ENCODE results near the gene PHGDH. TPM values are rescaled to one million over a fixed set of nuclear protein-coding genes. Genes with fewer than 3 reads are reported as not detected.

The PHGDH gene
- total and polyA plus RNA-seq, 4 donors: 23.7 to 68.4 (median 43.3) TPM

GRCh38 chr1:119718972-119719371, 7.2 kb downstream of the PHGDH start:
- intact Hi-C loops (cut with DNase I): no loop called here
- Histone ChIP-seq H3K4me1 (ENCODE audit: control insufficient read depth in 1 of 2, insufficient read depth in 2 of 2, low read length in 2 of 2) (no peaks in the 10 kb centered on the region), H3K27ac (ENCODE audit: low read depth in 1 of 2, low read length in 2 of 2) (no peak overlapping the region), H3K4me3 (ENCODE audit: low read length in 2 of 2) (no peak overlapping the region), H3K27me3 (ENCODE audit: control insufficient read depth in 1 of 2, insufficient read depth in 2 of 2, low read length in 1 of 2) (no peaks in the 10 kb centered on the region), H3K36me3 (ENCODE audit: control insufficient read depth in 1 of 2, insufficient read depth in 2 of 2, low read length in 1 of 2) (peaks cover 3 to 4% of the 10 kb centered on the region in 2 donors), H3K9me3 (ENCODE audit: control insufficient read depth, low read length) (no peaks in the 10 kb centered on the region)
- no peak for ATAC-seq (ENCODE audit: low FRiP score)
- DNase-seq: no peak
- WGBS, 2 donors: 91 to 93% methylated on average over 3 of the region's 3 CpGs

- no peaks in the 10 kb centered on the region for H3K27me3 ChIP-seq (ENCODE audit: control insufficient read depth in 1 of 2, insufficient read depth in 2 of 2, low read length in 1 of 2)
- peaks cover 3 to 4% of the 10 kb centered on the region in 2 donors for H3K36me3 ChIP-seq (ENCODE audit: control insufficient read depth in 1 of 2, insufficient read depth in 2 of 2, low read length in 1 of 2)
- intact Hi-C loops (cut with DNase I): no loop called here
Observed at GRCh38 chr1:119720866-119721440, 9.2 kb downstream of the PHGDH start.

GRCh38 chr1:119721896-119722295, 10.2 kb downstream of the PHGDH start:
- H3K27ac ChIP-seq (ENCODE audit: low read depth in 1 of 2, low read length in 2 of 2): no peak overlapping the region
- no peak overlapping the region for H3K4me3 ChIP-seq (ENCODE audit: low read length in 2 of 2)
- 81 to 86% methylated on average over 5 of the region's 5 CpGs for WGBS, 2 donors
- ATAC-seq (ENCODE audit: low FRiP score) (no peak), DNase-seq (no peak)
- peaks cover 3 to 7% of the 10 kb centered on the region in 2 donors for H3K36me3 ChIP-seq (ENCODE audit: control insufficient read depth in 1 of 2, insufficient read depth in 2 of 2, low read length in 1 of 2)
- no peaks in the 10 kb centered on the region for H3K27me3 ChIP-seq (ENCODE audit: control insufficient read depth in 1 of 2, insufficient read depth in 2 of 2, low read length in 1 of 2)
- no peaks in the 10 kb centered on the region for H3K9me3 ChIP-seq (ENCODE audit: control insufficient read depth, low read length)
- intact Hi-C loops (cut with DNase I): no loop called here
- no peaks in the 10 kb centered on the region for H3K4me1 ChIP-seq (ENCODE audit: control insufficient read depth in 1 of 2, insufficient read depth in 2 of 2, low read length in 2 of 2)

More at GRCh38 chr1:119720866-119721440, 9.2 kb downstream of the PHGDH start:
- H3K9me3 ChIP-seq (ENCODE audit: control insufficient read depth, low read length): no peaks in the 10 kb centered on the region
- WGBS, 2 donors: 97 to 98% methylated on average over 11 of the region's 11 CpGs
- no peak overlapping the region for H3K27ac ChIP-seq (ENCODE audit: low read depth in 1 of 2, low read length in 2 of 2)
- no peak overlapping the region for H3K4me3 ChIP-seq (ENCODE audit: low read length in 2 of 2)
- no peaks in the 10 kb centered on the region for H3K4me1 ChIP-seq (ENCODE audit: control insufficient read depth in 1 of 2, insufficient read depth in 2 of 2, low read length in 2 of 2)
- DNase-seq (no peak), ATAC-seq (ENCODE audit: low FRiP score) (no peak)

GRCh38 chr1:119724611-119725218, 13.0 kb downstream of the PHGDH start:
- intact Hi-C loops (cut with DNase I): no loop called here

GRCh38 chr1:119725626-119726025, 13.9 kb downstream of the PHGDH start:
- Histone ChIP-seq H3K36me3 (ENCODE audit: control insufficient read depth in 1 of 2, insufficient read depth in 2 of 2, low read length in 1 of 2) (peaks cover 3 to 9% of the 10 kb centered on the region in 2 donors), H3K9me3 (ENCODE audit: control insufficient read depth, low read length) (no peaks in the 10 kb centered on the region), H3K27me3 (ENCODE audit: control insufficient read depth in 1 of 2, insufficient read depth in 2 of 2, low read length in 1 of 2) (no peaks in the 10 kb centered on the region), H3K4me1 (ENCODE audit: control insufficient read depth in 1 of 2, insufficient read depth in 2 of 2, low read length in 2 of 2) (no peaks in the 10 kb centered on the region), H3K4me3 (ENCODE audit: low read length in 2 of 2) (no peak overlapping the region), H3K27ac (ENCODE audit: low read depth in 1 of 2, low read length in 2 of 2) (no peak overlapping the region)
- intact Hi-C loops (cut with DNase I): no loop called here
- DNase-seq (no peak), ATAC-seq (ENCODE audit: low FRiP score) (no peak)
- WGBS, 2 donors: 79 to 82% methylated on average over 5 of the region's 5 CpGs

More at GRCh38 chr1:119724611-119725218, 13.0 kb downstream of the PHGDH start:
- no peaks in the 10 kb centered on the region for H3K4me1 ChIP-seq (ENCODE audit: control insufficient read depth in 1 of 2, insufficient read depth in 2 of 2, low read length in 2 of 2)
- no peaks in the 10 kb centered on the region for H3K27me3 ChIP-seq (ENCODE audit: control insufficient read depth in 1 of 2, insufficient read depth in 2 of 2, low read length in 1 of 2)
- no peak for DNase-seq
- H3K4me3 ChIP-seq (ENCODE audit: low read length in 2 of 2): no peak overlapping the region
- 90 to 91% methylated on average over 8 of the region's 8 CpGs for WGBS, 2 donors
- H3K36me3 ChIP-seq (ENCODE audit: control insufficient read depth in 1 of 2, insufficient read depth in 2 of 2, low read length in 1 of 2): peaks cover 3 to 9% of the 10 kb centered on the region in 2 donors
- H3K27ac ChIP-seq (ENCODE audit: low read depth in 1 of 2, low read length in 2 of 2): no peak overlapping the region
- no peaks in the 10 kb centered on the region for H3K9me3 ChIP-seq (ENCODE audit: control insufficient read depth, low read length)
- ATAC-seq (ENCODE audit: low FRiP score): no peak

- intact Hi-C loops (cut with DNase I): no loop called here
- 80 to 85% methylated on average over 1 of the region's 1 CpG for WGBS, 2 donors
- Histone ChIP-seq H3K4me1 (ENCODE audit: control insufficient read depth in 1 of 2, insufficient read depth in 2 of 2, low read length in 2 of 2) (no peaks in the 10 kb centered on the region), H3K27ac (ENCODE audit: low read depth in 1 of 2, low read length in 2 of 2) (no peak overlapping the region), H3K4me3 (ENCODE audit: low read length in 2 of 2) (no peak overlapping the region), H3K9me3 (ENCODE audit: control insufficient read depth, low read length) (no peaks in the 10 kb centered on the region), H3K27me3 (ENCODE audit: control insufficient read depth in 1 of 2, insufficient read depth in 2 of 2, low read length in 1 of 2) (no peaks in the 10 kb centered on the region), H3K36me3 (ENCODE audit: control insufficient read depth in 1 of 2, insufficient read depth in 2 of 2, low read length in 1 of 2) (peaks cover 3 to 9% of the 10 kb centered on the region in 2 donors)
- DNase-seq (no peak), ATAC-seq (ENCODE audit: low FRiP score) (no peak)
Observed at GRCh38 chr1:119727991-119728390, 16.3 kb downstream of the PHGDH start.

- Histone ChIP-seq H3K9me3 (ENCODE audit: control insufficient read depth, low read length) (no peaks in the 10 kb centered on the region), H3K4me3 (ENCODE audit: low read length in 2 of 2) (no peak overlapping the region), H3K36me3 (ENCODE audit: control insufficient read depth in 1 of 2, insufficient read depth in 2 of 2, low read length in 1 of 2) (peaks cover 0 to 6% of the 10 kb centered on the region in 2 donors), H3K27ac (ENCODE audit: low read depth in 1 of 2, low read length in 2 of 2) (no peak overlapping the region), H3K27me3 (ENCODE audit: control insufficient read depth in 1 of 2, insufficient read depth in 2 of 2, low read length in 1 of 2) (no peaks in the 10 kb centered on the region), H3K4me1 (ENCODE audit: control insufficient read depth in 1 of 2, insufficient read depth in 2 of 2, low read length in 2 of 2) (no peaks in the 10 kb centered on the region)
- ATAC-seq (ENCODE audit: low FRiP score): no peak
- no peak for DNase-seq
- intact Hi-C loops (cut with DNase I): no loop called here
Observed at GRCh38 chr1:119729044-119729443, 17.3 kb downstream of the PHGDH start.

GRCh38 chr1:119731060-119731459, 19.3 kb downstream of the PHGDH start:
- H3K9me3 ChIP-seq (ENCODE audit: control insufficient read depth, low read length): no peaks in the 10 kb centered on the region
- 91 to 93% methylated on average over 5 of the region's 5 CpGs for WGBS, 2 donors
- H3K27me3 ChIP-seq (ENCODE audit: control insufficient read depth in 1 of 2, insufficient read depth in 2 of 2, low read length in 1 of 2): no peaks in the 10 kb centered on the region
- intact Hi-C loops (cut with DNase I): no loop called here
- no peaks in the 10 kb centered on the region for H3K4me1 ChIP-seq (ENCODE audit: control insufficient read depth in 1 of 2, insufficient read depth in 2 of 2, low read length in 2 of 2)
- no peak overlapping the region for H3K4me3 ChIP-seq (ENCODE audit: low read length in 2 of 2)
- ATAC-seq (ENCODE audit: low FRiP score) (no peak), DNase-seq (no peak)
- H3K27ac ChIP-seq (ENCODE audit: low read depth in 1 of 2, low read length in 2 of 2): no peak overlapping the region
- peaks cover 0 to 6% of the 10 kb centered on the region in 2 donors for H3K36me3 ChIP-seq (ENCODE audit: control insufficient read depth in 1 of 2, insufficient read depth in 2 of 2, low read length in 1 of 2)

- intact Hi-C loops (cut with DNase I): no loop called here
- no peak for DNase-seq
- no peak overlapping the region for H3K27ac ChIP-seq (ENCODE audit: low read depth in 1 of 2, low read length in 2 of 2)
- H3K4me3 ChIP-seq (ENCODE audit: low read length in 2 of 2): no peak overlapping the region
- H3K9me3 ChIP-seq (ENCODE audit: control insufficient read depth, low read length): no peaks in the 10 kb centered on the region
- no peaks in the 10 kb centered on the region for H3K4me1 ChIP-seq (ENCODE audit: control insufficient read depth in 1 of 2, insufficient read depth in 2 of 2, low read length in 2 of 2)
- 87 to 89% methylated on average over 6 of the region's 6 CpGs for WGBS, 2 donors
- H3K27me3 ChIP-seq (ENCODE audit: control insufficient read depth in 1 of 2, insufficient read depth in 2 of 2, low read length in 1 of 2): no peaks in the 10 kb centered on the region
- H3K36me3 ChIP-seq (ENCODE audit: control insufficient read depth in 1 of 2, insufficient read depth in 2 of 2, low read length in 1 of 2): peaks cover 0 to 4% of the 10 kb centered on the region in 2 donors
- ATAC-seq (ENCODE audit: low FRiP score): no peak
Observed at GRCh38 chr1:119731741-119732430, 20.2 kb downstream of the PHGDH start.
